Endometrium (tissue), 2 donors: ENCODE data around the gene ARHGEF11.
"Not testable (repeated sequence)": the region's sequence is repeated elsewhere in the genome, so short reads cannot be mapped to it uniquely, and the experiment has no call there.

ENCODE experiments used
- FAIRE-seq: peaks from 2 replicates; lab custom pipeline; 2012; peaks lifted over from hg19 to GRCh38; lab: Jason Lieb, UNC
- donor health status: control.
- donor health status: control.

Gene ARHGEF11

GRCh38 chr1:156927215-156928042 lies 118.1 kb downstream of the ARHGEF11 start:
- FAIRE-seq: no peak

- not testable (repeated sequence) for FAIRE-seq
Measured at GRCh38 chr1:156926695-156927094, 118.8 kb downstream of the ARHGEF11 start.

DNA sequence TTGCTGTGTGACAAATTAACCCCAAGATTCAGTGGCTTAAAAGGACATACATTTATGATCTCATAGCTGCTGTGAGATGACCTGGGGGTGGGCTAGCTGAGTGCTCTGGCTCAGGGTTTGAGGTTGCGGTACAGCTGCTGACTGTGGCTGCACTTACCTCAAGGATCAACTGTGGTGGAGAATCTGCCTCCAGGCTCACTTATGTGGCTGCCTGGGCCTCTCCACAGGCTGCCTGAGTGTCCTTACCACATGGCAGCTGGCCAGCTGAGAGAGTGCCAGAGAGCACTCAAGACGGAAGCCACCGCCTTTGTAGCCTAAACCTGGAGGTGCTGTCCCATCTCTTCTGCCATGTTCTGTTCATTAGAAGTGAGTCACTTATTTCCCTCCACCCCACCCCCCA lies 119.4 kb downstream of the ARHGEF11 start:
- no peak for FAIRE-seq

DNA sequence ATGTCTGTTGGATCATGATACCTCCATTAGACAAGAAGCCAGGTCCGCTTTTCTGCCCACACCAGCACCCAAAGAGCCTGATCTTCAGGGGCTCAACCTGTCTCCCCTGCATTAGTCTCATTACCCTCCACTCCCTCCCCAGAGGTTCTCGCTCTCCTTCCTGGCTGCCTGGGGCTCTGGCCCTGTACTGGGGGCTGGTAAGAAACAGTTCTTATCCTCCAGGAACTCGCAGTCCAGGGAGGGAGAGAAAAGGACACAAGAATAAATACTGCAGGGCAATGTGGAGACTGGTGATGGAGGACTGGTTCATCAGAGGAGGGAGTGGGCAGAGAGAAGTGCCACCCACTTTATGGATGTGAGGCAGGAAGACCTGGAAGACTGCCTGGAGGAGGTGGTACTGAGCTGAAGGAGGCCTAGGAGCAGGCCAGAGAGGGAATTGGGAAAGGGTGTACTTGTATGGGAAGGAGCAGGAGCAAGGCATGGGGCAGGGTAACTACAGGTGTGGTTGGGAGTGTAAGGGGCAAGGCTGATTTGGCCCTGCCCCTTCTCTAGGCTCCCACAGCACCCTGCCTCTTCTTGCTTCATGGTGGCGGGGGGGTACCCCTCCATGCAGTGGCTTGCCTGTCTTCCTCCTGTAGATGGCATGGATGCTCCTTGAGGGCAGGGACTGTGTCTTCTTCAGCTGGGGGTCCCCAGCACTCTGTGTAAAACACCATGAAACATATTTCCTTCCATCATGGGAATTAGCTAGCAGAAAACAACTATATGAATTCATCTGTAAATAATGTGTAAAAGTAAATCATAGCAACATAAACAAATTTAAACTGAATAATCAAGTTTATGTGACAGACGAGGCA lies 120.2 kb downstream of the ARHGEF11 start:
- FAIRE-seq: no peak

- no peak for FAIRE-seq
Measured at GRCh38 chr1:156924478-156925153, 120.9 kb downstream of the ARHGEF11 start.

DNA sequence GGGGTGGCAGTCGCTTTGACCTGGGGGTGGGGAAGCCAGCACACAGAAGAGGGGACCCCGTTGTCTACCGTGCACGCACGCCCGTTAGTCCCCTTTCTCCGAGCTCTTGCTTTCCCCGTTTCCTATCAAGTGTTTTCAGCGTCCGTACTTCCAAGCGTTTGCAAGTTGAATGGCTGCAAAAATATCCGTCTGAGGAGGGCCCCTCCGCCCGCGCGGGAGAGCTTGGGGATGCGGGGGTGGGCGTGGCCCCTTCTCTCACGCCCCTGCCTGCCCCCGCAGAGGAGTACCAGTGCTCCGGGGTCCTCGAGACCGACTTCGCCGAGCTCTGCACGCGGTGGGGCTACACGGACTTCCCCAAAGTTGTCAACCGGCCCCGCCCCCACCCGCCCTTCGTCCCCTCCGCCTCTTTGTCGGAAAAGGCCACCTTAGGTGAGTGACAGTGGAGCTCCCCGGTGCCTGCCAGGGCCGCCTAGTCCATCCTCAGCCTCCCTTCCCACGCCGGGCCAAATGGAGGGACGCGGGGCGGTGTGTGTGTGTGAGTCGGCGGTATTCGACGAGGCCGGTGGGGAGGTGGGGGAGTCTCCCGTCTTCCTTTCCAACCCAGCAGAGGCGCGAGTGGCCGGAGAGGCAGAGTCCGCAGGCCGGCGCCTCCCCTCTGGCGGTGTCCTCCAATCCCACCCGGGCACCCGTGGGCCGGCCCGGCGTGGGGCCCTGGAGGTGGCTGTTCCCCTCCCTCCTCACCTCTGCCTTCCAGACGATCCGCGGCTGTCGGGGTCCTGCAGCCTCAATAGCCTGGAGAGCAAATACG lies 121.7 kb downstream of the ARHGEF11 start:
- no peak for FAIRE-seq

DNA sequence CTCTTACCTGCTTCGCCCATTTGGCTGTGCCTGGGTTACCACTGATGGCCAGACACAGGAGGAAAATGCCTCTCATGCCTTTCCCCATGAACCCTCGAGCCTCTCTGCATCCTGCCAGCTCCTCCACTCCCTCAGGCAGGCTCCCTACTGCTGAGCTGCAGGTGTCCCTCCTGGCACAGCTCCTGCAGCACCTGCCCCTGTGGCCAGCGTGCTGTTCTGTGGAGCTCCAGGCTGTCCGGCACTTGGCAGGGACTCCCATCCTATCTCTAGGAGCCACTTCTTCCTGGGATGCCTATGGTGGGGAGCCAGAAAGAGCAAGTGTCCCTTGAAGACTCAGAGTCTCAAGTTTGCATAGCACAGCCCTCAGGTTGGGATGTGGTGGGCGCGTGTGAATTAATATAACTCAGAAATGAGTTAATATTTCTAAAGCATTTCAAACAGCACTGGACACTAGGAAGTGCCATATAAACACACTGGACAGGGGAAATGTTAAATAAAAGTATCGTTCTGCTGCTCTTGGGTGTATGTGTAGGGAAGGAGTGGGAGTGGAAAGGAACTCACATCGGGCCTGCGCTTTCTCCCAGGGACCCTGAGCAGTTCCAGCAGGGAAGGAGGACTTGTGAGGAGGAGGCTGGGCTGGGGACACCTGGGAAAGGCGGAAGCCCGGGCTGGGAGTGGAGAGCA lies 122.4 kb downstream of the ARHGEF11 start:
- FAIRE-seq: no peak

DNA sequence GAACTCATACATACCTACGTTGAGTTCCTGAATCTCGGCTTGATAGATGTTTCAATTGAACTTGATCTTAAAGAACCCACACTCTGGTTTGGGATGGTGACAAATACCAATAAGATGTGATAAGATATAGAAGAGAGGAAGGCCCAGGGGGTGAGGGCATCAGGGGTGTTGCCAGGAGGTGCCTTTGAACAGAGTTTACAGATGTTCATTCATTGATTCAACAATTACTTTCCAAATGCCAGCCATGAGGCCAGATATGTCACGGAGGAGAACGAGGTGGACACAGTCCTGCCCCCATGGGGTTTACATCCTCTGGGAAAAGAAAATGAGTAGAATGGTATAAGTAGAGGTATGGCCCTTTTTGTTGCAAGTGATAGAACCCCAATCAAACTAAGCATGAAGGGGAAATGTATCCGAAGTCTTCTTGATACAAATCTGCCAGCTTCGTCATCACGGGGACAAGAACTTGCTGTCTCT lies 124.5 kb downstream of the ARHGEF11 start:
- no peak for FAIRE-seq

GRCh38 chr1:156920233-156921052 lies 125.1 kb downstream of the ARHGEF11 start, which contains the start of gene LRRC71:
Gene LRRC71, plus strand, starts transcription at chr1:156920632. Its CDS starts 172 bp downstream, at chr1:156920804.
- no peak for FAIRE-seq

DNA sequence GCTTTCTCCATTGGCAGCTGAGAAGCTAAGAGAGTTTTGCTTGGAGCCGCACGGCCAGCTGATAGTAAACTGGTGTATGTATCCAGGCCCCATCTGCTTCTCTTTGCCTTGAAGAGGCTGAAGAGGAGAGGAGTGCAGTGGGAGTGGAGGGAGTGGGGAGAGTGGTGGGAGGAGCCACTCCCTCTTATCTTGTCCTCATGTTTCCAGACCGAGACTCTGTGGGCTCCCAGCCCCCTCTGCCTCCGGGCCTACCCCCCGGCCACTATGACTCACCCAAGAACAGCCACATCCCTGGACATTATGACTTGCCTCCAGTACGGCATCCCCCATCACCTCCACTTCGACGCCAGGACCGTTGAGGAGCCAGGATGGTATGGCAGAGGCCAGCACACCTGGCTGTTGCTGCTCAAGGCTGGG lies 131.1 kb downstream of the ARHGEF11 start:
- no peak for FAIRE-seq

GRCh38 chr1:156913809-156914387 lies 131.6 kb downstream of the ARHGEF11 start:
- FAIRE-seq: no peak

DNA sequence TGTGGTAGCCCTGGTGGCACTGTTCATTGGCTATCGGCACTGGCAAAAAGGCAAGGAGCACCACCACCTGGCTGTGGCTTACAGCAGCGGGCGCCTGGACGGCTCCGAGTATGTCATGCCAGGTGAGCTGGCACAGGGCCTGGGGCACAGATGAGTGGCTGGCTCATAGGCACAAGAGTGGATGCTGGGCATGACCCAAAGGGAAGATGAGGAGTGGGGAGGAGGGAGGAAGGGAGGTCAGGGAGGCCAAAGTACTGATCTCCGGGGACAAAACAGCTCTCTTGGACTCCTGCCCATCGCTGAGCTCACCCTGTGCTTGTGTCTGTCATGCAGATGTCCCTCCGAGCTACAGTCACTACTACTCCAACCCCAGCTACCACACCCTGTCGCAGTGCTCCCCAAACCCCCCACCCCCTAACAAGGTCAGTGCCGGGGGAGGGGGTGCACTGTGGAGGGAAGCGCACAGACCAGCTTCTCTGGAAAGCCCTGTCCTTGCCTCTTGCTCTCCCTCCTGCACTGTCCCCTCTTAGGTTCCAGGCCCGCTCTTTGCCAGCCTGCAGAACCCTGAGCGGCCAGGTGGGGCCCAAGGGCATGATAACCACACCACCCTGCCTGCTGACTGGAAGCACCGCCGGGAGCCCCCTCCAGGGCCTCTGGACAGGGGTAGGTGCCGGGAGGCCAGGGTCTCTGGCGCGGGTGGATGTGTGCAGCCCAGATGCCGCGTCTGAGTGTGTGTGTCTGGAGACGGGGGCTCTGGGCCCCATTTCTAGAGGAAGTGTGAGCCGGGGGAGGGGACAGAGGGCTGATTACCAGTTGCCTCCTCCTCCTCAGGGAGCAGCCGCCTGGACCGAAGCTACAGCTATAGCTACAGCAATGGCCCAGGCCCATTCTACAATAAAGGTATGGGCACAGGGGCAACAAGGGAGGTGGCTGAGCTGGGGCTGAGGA lies 132.4 kb downstream of the ARHGEF11 start:
- no peak for FAIRE-seq

DNA sequence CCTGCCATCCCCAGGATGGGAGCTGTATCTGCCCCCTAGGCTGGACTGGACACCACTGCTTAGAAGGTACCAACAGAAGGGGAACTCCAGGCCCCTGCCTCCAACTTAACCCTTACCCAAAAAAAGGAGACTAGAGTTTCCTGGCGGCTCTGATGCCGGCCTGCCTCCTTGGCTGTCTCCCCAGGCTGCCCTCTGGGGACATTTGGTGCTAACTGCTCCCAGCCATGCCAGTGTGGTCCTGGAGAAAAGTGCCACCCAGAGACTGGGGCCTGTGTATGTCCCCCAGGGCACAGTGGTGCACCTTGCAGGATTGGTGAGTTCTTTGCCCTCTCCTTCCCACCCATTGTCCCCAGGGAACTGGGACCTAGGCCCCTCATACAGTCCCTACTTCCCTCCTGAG lies 133.2 kb downstream of the ARHGEF11 start:
- no peak for FAIRE-seq

DNA sequence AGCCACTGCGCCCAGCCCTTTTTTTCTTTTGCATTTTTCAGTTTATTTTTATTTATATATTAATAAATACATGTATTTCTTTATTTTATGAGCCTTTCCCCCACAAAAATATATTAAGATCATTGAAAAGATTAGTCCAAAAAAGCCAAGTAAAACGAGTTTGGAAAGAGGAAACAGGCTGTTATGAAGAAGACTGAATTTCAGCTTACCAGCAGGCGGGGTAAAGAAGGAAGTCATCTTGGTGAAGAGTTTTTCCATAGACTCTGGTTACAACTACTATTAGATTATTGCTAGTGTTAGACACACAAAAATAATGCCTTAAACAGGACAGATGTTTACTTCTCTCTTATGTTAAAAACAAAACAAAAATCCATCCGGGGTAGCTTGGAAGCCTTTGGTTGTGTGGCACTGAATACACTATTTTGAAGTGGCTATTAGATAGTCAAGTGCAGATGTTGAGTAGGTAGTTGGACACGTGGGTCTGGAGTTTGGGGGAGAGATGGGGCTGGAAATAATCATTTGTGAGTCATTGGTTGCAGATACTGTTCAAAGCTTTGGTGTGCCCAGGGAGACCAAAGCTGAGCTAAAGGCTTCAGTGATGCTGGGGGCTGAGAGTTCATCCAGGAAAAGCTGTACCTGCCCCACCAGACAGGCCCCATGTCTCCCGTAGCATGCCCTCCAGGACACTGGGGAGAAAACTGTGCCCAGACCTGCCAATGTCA lies 133.8 kb downstream of the ARHGEF11 start:
- FAIRE-seq: no peak

DNA sequence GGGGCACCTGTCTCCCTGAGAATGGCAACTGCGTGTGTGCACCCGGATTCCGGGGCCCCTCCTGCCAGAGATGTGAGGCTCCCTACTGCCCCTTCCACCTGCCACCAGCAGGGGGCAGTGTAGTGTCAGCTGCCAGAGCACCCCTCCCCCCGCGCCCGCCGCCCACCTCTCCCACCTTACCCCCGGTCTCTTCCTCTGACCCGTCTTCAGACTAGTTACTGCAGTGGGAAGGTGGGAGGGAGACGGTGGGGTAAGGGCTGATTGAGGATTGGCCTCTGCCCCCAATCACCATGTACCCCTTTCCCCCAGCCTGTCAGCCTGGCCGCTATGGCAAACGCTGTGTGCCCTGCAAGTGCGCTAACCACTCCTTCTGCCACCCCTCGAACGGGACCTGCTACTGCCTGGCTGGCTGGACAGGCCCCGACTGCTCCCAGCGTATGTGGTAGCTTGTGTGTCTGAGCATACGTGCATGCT lies 135.2 kb downstream of the ARHGEF11 start:
- FAIRE-seq: no peak

DNA sequence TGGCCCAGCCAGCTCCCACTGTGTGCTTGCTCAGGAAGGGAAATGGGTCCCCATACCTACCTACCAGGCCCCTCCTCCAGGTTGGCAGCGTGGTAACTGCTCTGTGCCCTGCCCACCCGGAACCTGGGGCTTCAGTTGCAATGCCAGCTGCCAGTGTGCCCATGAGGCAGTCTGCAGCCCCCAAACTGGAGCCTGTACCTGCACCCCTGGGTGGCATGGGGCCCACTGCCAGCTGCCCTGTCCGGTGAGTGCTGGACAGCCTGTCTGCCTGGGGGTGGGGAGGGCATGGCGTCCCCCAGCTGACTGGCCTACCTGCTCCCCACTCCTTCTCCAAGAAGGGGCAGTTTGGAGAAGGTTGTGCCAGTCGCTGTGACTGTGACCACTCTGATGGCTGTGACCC lies 135.9 kb downstream of the ARHGEF11 start:
- FAIRE-seq: no peak

DNA sequence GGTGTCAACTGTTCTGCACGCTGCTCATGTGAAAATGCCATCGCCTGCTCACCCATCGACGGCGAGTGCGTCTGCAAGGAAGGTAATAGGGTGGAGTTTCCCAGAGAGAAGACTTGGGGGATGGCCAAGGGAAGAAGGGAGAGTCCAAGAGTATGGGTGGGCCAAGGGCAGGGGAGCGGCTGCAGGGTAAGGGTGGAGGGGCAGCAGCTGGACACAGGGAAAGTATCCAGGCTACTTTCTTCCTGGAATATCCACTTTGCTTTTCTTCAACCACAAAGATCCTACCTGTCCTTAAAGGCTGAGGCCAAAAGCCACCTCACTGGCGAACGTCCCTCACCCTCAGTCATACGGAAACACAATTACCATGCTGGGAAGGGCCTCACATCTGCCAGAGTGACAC lies 136.6 kb downstream of the ARHGEF11 start:
- FAIRE-seq: no peak

DNA sequence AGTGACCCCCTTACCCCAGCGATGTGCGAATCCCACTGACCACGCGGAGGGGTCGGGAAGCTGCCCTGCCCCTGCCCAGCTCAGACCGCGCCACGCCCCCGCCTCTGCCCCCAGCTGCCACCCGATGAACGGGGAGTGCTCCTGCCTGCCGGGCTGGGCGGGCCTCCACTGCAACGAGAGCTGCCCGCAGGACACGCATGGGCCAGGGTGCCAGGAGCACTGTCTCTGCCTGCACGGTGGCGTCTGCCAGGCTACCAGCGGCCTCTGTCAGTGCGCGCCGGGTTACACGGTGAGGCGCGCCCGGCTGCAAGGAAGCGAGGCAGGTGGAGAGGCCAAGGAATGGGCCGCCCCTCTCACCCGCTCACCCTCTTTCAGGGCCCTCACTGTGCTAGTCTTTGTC lies 137.0 kb downstream of the ARHGEF11 start:
- no peak for FAIRE-seq
